GM18508 (cell line): ENCODE data around the gene CDH23.

Source experiments
- ATAC-seq: cut with Tn5 transposase; IDR thresholded peaks from one replicate; pipeline ENCODE4 v1.9.1; 2021; ENCODE audit warnings: moderate number of reproducible peaks; ENCODE audit not compliant: insufficient read depth, unreplicated experiment

CDH23 gene

DNA sequence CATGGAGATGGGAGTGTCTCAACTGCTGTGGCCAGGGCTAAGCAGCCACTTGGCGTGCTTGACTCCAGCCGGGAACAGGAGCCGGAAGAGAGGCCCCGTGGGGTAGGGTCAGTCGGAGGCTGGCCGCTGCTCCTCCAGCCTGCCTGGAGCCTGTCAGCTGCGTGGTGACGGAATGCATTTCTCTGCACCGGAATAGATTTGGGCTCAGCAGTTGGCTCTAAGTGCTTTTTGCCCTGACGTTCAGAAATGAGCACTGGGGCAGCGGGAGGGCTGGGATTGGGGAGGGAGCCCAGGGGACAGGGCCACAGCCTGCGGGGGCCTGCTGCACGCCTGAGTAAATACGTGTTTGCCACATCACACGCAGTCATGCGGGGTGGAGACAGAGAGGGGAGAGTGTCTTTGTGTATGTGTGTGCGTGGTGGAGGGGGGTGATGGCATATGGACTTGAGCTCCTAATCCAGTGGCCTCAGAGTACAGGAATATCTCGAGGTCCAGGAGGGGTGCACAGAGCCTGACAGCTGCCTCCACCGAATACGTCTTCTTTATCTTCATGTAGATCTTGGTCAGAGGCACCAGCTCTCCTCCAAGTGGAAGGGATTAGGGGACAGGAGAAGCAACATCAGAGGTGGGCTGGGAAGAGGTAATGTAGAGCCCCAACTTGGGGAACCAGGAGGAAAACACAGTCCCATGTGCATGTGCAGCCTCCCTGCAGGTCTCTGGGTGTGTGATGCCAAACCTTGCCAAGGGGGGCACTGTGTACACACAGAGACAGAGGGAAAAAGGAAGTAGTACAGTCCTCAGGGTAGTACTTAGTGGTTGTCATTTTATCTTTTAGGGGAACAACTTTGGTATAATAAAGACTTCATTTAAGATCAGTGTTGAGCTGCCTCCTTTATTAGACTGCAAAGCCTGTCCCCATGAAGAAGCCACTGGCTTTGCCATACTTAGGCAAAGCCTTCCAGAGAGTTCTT, 151.4 kb downstream of the CDH23 start:
- ATAC-seq: no peak

GRCh38 chr10:71549766-71550533, 153.2 kb downstream of the CDH23 start:
- ATAC-seq: no peak

DNA sequence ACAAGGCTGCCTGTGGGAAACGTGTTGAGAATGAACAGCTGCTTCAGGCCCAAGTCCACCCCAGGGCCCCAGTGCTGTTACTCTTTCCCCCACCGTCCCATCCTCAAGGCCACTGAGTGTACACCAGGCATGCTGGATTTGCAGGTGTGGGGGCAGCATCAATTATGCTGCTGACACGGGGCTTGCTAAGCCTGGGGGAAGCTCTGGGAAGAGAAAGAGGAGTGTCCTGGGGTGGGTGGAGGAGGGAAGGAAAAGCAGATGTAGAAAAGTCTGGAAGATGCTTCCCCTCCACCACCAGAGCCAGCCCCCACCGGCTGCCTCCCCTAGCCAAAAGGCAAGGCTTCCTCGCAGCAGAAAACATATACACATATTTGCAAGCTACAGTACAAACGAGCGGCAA, 153.9 kb downstream of the CDH23 start:
- no peak for ATAC-seq

- ATAC-seq: no peak
Observed at GRCh38 chr10:71551970-71552369, 155.2 kb downstream of the CDH23 start.

GRCh38 chr10:71553432-71553831, 156.7 kb downstream of the CDH23 start:
- no peak for ATAC-seq

GRCh38 chr10:71554671-71555070, 158.0 kb downstream of the CDH23 start:
- ATAC-seq: no peak

GRCh38 chr10:71555087-71555723, 158.5 kb downstream of the CDH23 start:
- ATAC-seq: no peak

DNA sequence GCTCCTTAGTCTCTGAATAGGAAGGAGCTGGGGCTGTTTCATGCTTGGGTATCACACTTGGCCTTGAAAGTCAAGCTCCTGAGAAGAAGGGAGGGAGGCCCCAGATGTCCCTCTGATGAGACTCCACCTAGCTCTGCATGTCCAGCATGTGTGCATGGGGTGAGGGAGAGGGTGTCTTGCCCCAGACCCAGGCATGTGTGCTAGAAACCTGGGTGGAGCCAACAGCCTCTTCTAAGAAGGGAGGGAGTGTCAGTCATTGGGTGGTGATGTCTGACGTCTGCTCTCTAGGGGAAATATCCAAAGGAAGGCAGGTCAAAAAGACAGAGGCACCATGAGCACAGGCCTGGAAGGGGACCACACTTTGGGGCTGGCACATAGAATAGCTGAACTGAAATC, 159.0 kb downstream of the CDH23 start:
- ATAC-seq: no peak

GRCh38 chr10:71558991-71559390, 162.3 kb downstream of the CDH23 start:
- ATAC-seq: no peak

- no peak for ATAC-seq
Observed at GRCh38 chr10:71561003-71561574, 164.4 kb downstream of the CDH23 start.

GRCh38 chr10:71562181-71562580, 165.5 kb downstream of the CDH23 start:
- ATAC-seq: no peak

DNA sequence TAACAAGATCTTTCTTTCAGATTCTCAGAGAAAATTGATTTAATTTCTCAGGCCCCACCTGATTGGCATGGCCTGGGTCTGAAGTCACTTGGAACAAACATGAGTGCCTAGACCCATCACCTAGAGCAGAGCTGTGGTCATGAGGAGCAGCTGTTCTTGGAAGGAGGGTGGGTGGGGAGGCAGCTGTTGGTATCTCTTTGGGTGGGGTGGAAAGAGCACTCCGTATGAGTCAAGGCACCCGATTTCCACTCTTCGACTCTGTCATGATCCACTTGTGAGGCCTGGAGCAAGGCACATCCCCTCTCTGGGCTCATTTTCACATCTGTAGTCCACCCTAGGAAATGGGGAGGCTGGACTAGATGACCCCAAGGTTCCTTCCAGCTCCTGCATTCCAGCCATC, 166.2 kb downstream of the CDH23 start:
- ATAC-seq: no peak

DNA sequence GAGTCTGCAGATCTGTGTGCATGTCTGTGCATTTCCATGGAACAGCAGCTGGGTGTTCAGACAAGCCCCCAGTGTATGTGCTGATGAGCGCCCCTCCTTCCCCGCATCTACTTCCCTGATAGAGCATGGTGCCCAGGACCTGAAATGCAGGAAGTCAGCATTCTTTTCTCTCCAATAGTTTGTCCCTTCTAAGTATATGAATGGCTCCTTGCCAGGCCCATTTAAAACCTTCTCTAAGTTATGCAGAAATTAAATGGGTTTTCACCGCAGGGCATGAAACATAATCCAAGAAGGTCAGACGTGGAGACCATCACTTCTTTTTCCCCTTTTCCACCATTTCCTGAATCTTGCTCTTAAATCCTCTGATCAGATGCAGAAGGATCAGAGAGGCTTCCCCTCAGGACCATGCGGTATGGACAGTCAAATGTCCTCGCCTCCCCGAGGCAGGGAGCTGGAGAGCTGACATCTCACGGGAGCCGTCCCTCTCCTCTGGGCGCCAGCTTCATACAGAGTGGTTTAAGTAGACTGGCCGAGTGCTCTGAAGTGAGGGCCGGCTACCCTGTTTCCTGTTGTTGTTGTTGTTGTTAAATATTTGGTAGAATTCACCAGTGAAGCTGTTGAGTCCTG, 167.6 kb downstream of the CDH23 start:
- ATAC-seq: no peak

GRCh38 chr10:71565284-71566000, 168.7 kb downstream of the CDH23 start:
- no peak for ATAC-seq

DNA sequence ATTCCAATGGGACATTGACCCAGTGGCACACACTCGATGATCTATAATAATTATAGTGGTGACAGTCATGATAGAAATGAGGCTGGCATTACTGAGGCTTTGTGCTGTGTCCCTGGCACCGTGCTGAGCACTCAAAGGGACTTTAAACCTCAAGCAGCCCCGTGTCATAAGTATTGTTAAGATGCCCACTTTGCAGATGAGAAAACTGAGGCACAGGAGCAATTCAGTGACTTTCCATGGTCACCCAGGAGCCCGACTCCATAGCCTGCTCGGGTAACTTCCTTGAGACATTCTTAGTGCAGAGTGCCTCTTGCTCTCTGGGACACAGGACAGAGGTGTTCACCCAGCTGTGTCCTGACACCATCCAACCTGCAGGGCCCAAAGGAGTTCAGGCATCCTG, 170.3 kb downstream of the CDH23 start:
- no peak for ATAC-seq

- no peak for ATAC-seq
Observed at GRCh38 chr10:71568896-71569492, 172.3 kb downstream of the CDH23 start.

DNA sequence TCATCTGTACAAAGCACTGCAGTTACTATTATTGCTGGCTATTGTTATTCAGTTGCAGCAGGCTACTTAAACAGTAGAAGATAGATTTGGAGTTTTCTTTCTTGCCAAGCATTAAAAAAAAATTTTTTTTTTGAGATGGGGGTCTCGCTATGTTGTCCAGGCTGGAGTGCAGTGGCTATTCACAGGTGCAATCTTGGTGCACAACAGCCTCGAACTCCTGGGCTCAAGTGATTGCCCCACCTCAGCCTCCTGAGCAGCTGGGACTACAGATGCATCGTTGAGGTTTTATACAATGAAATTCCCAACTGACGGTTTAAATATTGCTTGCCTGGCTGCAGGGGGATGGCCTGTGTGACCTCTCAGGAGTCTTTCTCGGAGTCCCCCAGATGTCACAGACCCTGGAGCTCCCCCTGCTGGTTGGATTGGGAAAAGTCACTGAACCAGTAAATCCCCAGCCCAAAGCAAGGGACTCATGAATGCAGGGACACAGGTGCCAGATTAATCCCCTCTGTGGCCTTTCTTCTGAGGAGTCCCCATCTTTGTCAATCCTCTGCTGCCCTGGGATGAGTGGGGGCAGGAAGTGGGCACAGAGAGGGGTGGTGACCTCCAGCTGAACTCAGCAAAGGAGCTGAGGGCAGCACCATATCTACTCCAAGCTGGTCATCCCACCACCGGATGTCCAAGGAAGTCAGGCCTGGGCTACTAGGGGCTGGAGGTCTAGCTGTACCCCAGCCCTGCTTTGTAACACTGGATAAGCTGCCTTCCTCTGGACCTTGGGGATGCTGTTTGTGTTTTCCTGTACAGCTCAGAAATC, 173.3 kb downstream of the CDH23 start:
- no peak for ATAC-seq

GRCh38 chr10:71571460-71572175, 174.9 kb downstream of the CDH23 start:
- ATAC-seq: no peak
